A673 (cell line): ENCODE measurements around the gene CACNA1A. TPM values are rescaled to one million over a fixed set of nuclear protein-coding genes. Genes with fewer than 3 reads are reported as not detected.
"Not testable (repeated sequence)": the region's sequence is repeated elsewhere in the genome, so short reads cannot be mapped to it uniquely, and the experiment has no call there.

ENCODE experiments used
- BruUV-seq: library from RNA; stranded (reverse); fragments of 400-500 nt; replicated peaks from 2 replicates; lab custom pipeline; 2021; lab: Mats Ljungman, UMichigan
- CTCF ChIA-PET: fragments of 300-600 bp; sonication (Branson Sonifier 250); formaldehyde crosslinking; loops from one replicate; lab custom pipeline; 2022; ENCODE audit warnings: antibody characterized with exemption; lab: Charles Lee
- POLR2A ChIA-PET: fragments of 300-600 bp; sonication (Branson Sonifier 250); formaldehyde crosslinking; loops from one replicate; lab custom pipeline; 2022; ENCODE audit warnings: antibody characterized with exemption; ENCODE audit not compliant: low non-redundant PET; lab: Charles Lee
- DNase-seq: peaks from one replicate; pipeline ENCODE4 v3.0.0-alpha.2; 2015; ENCODE audit warnings: low spot score
- H3K27ac ChIP-seq: fragments of 200-600 bp; sonication (generic); 2 replicates; pipeline ENCODE4 v1.5.1; 2016; ENCODE audit warnings: mixed run types, low read depth, mild to moderate bottlenecking, mixed read lengths, antibody characterized with exemption, low read length; ENCODE audit not compliant: poor library complexity, severe bottlenecking
- H3K27me3 ChIP-seq: fragments of 200-600 bp; sonication (generic); replicated peaks from 2 replicates; pipeline ENCODE4 v1.6.1; 2017; ENCODE audit warnings: mixed run types, low read depth, mild to moderate bottlenecking, mixed read lengths, antibody characterized with exemption, low read length; ENCODE audit not compliant: insufficient read depth, poor library complexity
- H3K36me3 ChIP-seq: fragments of 200-600 bp; sonication (generic); 2 replicates; pipeline ENCODE4 v1.6.1; 2016; ENCODE audit warnings: mixed run types, mild to moderate bottlenecking, mixed read lengths, antibody characterized with exemption, low read length; ENCODE audit not compliant: insufficient read depth, poor library complexity, severe bottlenecking
- H3K4me1 ChIP-seq: fragments of 200-600 bp; sonication (generic); 2 replicates; pipeline ENCODE4 v1.6.1; 2017; ENCODE audit warnings: mixed run types, mild to moderate bottlenecking, mixed read lengths, antibody characterized with exemption, low read length; ENCODE audit not compliant: insufficient read depth, poor library complexity, severe bottlenecking
- H3K4me3 ChIP-seq: fragments of 200-600 bp; sonication (generic); 2 replicates; pipeline ENCODE4 v1.5.1; 2016; ENCODE audit warnings: low read depth, mixed run types, mild to moderate bottlenecking, mixed read lengths, low read length; ENCODE audit not compliant: poor library complexity, severe bottlenecking
- H3K9me3 ChIP-seq: fragments of 200-600 bp; sonication (generic); 2 replicates; pipeline ENCODE4 v1.6.1; 2016; ENCODE audit warnings: mixed run types, low read depth, mild to moderate bottlenecking, mixed read lengths, antibody characterized with exemption, low read length; ENCODE audit not compliant: poor library complexity, severe bottlenecking
- CTCF ChIP-seq: fragments of 300-800, 200-600 bp; sonication (generic); conservative IDR thresholded peaks from 2 replicates; pipeline ENCODE4 v1.5.1; 2017; ENCODE audit warnings: low read depth, mild to moderate bottlenecking, antibody characterized with exemption, low read length, moderate library complexity, mixed read lengths
- EZH2 ChIP-seq: fragments of 200-600 bp; sonication (generic); IDR thresholded peaks from 2 replicates; pipeline ENCODE4 v1.6.1; 2017; ENCODE audit warnings: borderline replicate concordance, low read depth, mild to moderate bottlenecking, mixed read lengths, antibody characterized with exemption, low read length; ENCODE audit not compliant: poor library complexity, severe bottlenecking
- intact Hi-C: fragments of 100-400 bp; cut with micrococcal nuclease; formaldehyde crosslinking; loops from one replicate; pipeline ENCODE4 v1.10.0; 2022; ENCODE audit not compliant: unreplicated experiment
- total RNA-seq: library from RNA; stranded (reverse); gene quantifications from 2 replicates; pipeline ENCODE4 v1.2.3, GENCODE V29; 2021

CACNA1A gene
- total RNA-seq, 1 experiment from 2014 or later, result 3.2 TPM

- no TSS peak for BruUV-seq
- H3K4me1 ChIP-seq, result no peaks in the 10 kb centered on the region
- ChIA-PET CTCF (no interaction called here), POLR2A (no interaction called here)
- DNase-seq, result no peak
- TF ChIP-seq CTCF (no peak), EZH2 (no peak)
- H3K9me3 ChIP-seq, result no peaks in the 10 kb centered on the region
- H3K36me3 ChIP-seq, result no peaks in the 10 kb centered on the region
- H3K4me3 ChIP-seq, result no peak overlapping the region
- intact Hi-C loops, result no loop called here
- no peaks in the 10 kb centered on the region for H3K27me3 ChIP-seq
- H3K27ac ChIP-seq, result no peak overlapping the region
Measured at GRCh38 chr19:13427273-13428051, 78.8 kb downstream of the CACNA1A start.

GRCh38 chr19:13425875-13426274 is 80.4 kb downstream of the CACNA1A start:
- CTCF ChIA-PET, result not testable (repeated sequence)

GRCh38 chr19:13425151-13425550 is 81.1 kb downstream of the CACNA1A start:
- no TSS peak for BruUV-seq
- H3K27ac ChIP-seq, result no peak overlapping the region
- intact Hi-C loops, result no loop called here
- no peaks in the 10 kb centered on the region for H3K4me1 ChIP-seq
- CTCF ChIA-PET, result no interaction called here
- TF ChIP-seq CTCF (no peak), EZH2 (no peak)
- no peak overlapping the region for H3K4me3 ChIP-seq
- H3K27me3 ChIP-seq, result no peaks in the 10 kb centered on the region
- POLR2A ChIA-PET, result no interaction called here
- peaks cover 3% of the 10 kb centered on the region for H3K9me3 ChIP-seq
- no peaks in the 10 kb centered on the region for H3K36me3 ChIP-seq
- DNase-seq, result no peak

More at GRCh38 chr19:13425875-13426274, 80.4 kb downstream of the CACNA1A start:
- H3K27ac ChIP-seq, H3K9me3 ChIP-seq, H3K4me3 ChIP-seq, BruUV-seq, DNase-seq, POLR2A ChIA-PET, H3K4me1 ChIP-seq, H3K27me3 ChIP-seq, intact Hi-C loops, H3K36me3 ChIP-seq: not testable (repeated sequence)

GRCh38 chr19:13420780-13421179 is 85.5 kb downstream of the CACNA1A start:
- Histone ChIP-seq H3K27me3 (no peaks in the 10 kb centered on the region), H3K36me3 (no peaks in the 10 kb centered on the region), H3K27ac (no peak overlapping the region), H3K4me1 (no peaks in the 10 kb centered on the region), H3K4me3 (no peak overlapping the region), H3K9me3 (peaks cover 3% of the 10 kb centered on the region)
- no peak for DNase-seq
- no TSS peak for BruUV-seq
- ChIA-PET POLR2A (no interaction called here), CTCF (no interaction called here)
- TF ChIP-seq EZH2 (no peak), CTCF (no peak)
- intact Hi-C loops, result no loop called here
